ENCODE measurements around the gene LDB1.

DNA sequence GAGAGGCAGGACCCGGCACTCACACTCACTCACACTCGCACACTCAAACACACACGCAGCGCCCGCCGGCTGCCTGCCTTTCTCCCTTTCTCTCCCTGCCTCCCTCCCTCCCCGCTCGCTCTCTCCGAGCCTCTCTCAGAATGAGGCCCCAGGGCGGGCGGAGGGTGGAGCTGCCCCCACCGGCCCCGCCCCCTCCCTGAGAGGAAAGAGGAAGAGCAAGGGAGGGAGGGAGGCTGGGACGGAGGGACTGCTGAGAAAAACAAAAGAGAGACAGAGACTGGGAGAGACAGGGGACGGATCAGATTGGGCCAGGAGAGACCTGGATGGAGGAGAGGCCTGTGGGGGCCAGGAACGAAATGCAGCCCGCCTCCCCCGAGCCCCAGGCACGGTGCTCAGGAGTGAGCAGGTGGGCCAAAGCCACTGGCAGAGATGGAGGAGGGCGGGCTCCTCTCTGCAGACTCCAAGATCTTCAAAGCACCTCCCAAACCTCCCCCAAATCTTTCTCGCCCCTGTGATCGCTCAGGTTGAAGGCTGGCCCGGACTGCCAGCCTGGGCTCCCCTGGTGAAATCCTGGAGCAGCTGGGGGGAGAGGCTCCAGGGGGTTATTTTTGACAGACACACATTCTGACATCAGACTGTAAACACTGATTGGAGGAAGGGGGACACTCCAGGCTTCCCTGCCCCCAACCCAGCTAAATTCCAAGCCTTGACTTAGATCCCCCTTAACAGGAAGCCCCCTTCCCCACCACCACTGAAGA lies 5.1 kb downstream of the LDB1 start:
- no peak for TF ChIP-seq CTCF (conservative IDR thresholded peaks at IDR 0.05; ENCODE audit: low read length)
- no peak for TF ChIP-seq EZH2phosphoT487 (IDR thresholded peaks at IDR 0.05; ENCODE audit: borderline replicate concordance, low read depth, low read length)

Measured in OCI-LY7 (cell line).